ENCODE data around the gene ZNF148.

DNA sequence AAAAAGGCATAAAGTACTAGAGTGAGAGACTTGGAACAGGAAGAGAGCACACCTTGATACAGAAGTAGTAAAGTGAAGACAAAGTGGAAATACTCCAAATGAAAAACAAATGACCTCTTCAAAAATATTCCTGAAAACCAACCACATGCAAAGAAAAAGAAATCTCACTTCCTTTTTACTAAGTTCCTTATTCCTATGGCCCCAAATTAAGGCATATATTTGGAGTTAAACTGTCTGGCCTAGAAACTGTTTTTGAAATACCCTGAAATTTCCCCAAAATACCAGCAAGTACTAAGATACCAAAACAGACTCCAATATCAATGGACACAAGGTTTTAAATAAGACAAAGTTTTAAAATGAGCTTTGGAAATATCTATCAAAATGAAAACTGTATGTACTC lies 58.2 kb downstream of the ZNF148 start:
- TF ChIP-seq, protein P1, sequence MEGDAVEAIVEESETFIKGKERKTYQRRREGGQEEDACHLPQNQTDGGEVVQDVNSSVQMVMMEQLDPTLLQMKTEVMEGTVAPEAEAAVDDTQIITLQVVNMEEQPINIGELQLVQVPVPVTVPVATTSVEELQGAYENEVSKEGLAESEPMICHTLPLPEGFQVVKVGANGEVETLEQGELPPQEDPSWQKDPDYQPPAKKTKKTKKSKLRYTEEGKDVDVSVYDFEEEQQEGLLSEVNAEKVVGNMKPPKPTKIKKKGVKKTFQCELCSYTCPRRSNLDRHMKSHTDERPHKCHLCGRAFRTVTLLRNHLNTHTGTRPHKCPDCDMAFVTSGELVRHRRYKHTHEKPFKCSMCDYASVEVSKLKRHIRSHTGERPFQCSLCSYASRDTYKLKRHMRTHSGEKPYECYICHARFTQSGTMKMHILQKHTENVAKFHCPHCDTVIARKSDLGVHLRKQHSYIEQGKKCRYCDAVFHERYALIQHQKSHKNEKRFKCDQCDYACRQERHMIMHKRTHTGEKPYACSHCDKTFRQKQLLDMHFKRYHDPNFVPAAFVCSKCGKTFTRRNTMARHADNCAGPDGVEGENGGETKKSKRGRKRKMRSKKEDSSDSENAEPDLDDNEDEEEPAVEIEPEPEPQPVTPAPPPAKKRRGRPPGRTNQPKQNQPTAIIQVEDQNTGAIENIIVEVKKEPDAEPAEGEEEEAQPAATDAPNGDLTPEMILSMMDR (IDR thresholded peaks at IDR 0.05 in 4 of 5, conservative IDR thresholded peaks at IDR 0.05 in 1 of 5) = no peak
- TF ChIP-seq POLR2A (IDR thresholded peaks at IDR 0.05) = no peak
